ENCODE data around the gene RRM1. TPM values are rescaled to one million over a fixed set of nuclear protein-coding genes. Genes with fewer than 3 reads are reported as not detected.

Gene RRM1
- total and polyA plus RNA-seq, 9 of the 15 experiments (the other 6 are each of a cell fraction or from before 2014, with no cell fraction given) = 113 to 270 (median 163) TPM

- TF ChIP-seq VEZF1 (CRISPR knock-in tag; IDR thresholded peaks at IDR 0.05) (peak; percentile 57; the same call in 1 of the 2 replicates), SAP30 (IDR thresholded peaks at IDR 0.05; ENCODE audit: borderline replicate concordance, insufficient read depth, low read depth, low read length, poor library complexity, severe bottlenecking) (peak; percentile 71), BRF2 (IDR thresholded peaks at IDR 0.05; ENCODE audit: borderline replicate concordance, insufficient read depth, insufficient read length) (no peak), RBM17 (IDR thresholded peaks at IDR 0.05; ENCODE audit: borderline replicate concordance, low read depth, low read length) (no peak), RB1 (IDR thresholded peaks at IDR 0.05; ENCODE audit: low read depth) (peak; percentile 99), ATF1 (CRISPR knock-in tag; IDR thresholded peaks at IDR 0.05) (peak; percentile 99), ATF1 (tag; IDR thresholded peaks at IDR 0.05) (peak; percentile 100), ZBED1 (IDR thresholded peaks at IDR 0.05) (no peak), ARID3B (CRISPR knock-in tag; IDR thresholded peaks at IDR 0.05; ENCODE audit: borderline replicate concordance) (no peak), MAFK (IDR thresholded peaks at IDR 0.05; ENCODE audit: low read length) (no peak), HSF4 (CRISPR knock-in tag; IDR thresholded peaks at IDR 0.05; ENCODE audit: borderline replicate concordance) (peak; percentile 37; the same call in 1 of the 2 replicates), GABPB1 (CRISPR knock-in tag; IDR thresholded peaks at IDR 0.05) (peak; percentile 81), TOE1 (IDR thresholded peaks at IDR 0.05; ENCODE audit: borderline replicate concordance) (0 out of 2 replicates have a peak, but pooled peaks have one; percentile 44), TOE1 (CRISPR knock-in tag; IDR thresholded peaks at IDR 0.05; ENCODE audit: borderline replicate concordance, low read depth) (no peak), CREB1 (IDR thresholded peaks at IDR 0.05) (peak; percentile 100), CREB1 (CRISPR knock-in tag; IDR thresholded peaks at IDR 0.05) (peak; percentile 100), SLC30A9 (CRISPR knock-in tag; IDR thresholded peaks at IDR 0.05) (no peak), ZNF184 (CRISPR knock-in tag; IDR thresholded peaks at IDR 0.05) (no peak), MTA2 (IDR thresholded peaks at IDR 0.05; ENCODE audit: low read depth) (no peak), PHF20 (IDR thresholded peaks at IDR 0.05; ENCODE audit: partially characterized antibody) (peak; percentile 73), ATF4 (CRISPR knock-in tag; IDR thresholded peaks at IDR 0.05) (no peak), TEAD1 (CRISPR knock-in tag; IDR thresholded peaks at IDR 0.05) (peak in 1 of 2 experiments; percentile 91; a peak in 3 of 4 replicates)
Measured at GRCh38 chr11:4094348-4095291, at the start of gene RRM1 (continued).
